ENCODE results near the gene ATP11B.

ATP11B gene

DNA sequence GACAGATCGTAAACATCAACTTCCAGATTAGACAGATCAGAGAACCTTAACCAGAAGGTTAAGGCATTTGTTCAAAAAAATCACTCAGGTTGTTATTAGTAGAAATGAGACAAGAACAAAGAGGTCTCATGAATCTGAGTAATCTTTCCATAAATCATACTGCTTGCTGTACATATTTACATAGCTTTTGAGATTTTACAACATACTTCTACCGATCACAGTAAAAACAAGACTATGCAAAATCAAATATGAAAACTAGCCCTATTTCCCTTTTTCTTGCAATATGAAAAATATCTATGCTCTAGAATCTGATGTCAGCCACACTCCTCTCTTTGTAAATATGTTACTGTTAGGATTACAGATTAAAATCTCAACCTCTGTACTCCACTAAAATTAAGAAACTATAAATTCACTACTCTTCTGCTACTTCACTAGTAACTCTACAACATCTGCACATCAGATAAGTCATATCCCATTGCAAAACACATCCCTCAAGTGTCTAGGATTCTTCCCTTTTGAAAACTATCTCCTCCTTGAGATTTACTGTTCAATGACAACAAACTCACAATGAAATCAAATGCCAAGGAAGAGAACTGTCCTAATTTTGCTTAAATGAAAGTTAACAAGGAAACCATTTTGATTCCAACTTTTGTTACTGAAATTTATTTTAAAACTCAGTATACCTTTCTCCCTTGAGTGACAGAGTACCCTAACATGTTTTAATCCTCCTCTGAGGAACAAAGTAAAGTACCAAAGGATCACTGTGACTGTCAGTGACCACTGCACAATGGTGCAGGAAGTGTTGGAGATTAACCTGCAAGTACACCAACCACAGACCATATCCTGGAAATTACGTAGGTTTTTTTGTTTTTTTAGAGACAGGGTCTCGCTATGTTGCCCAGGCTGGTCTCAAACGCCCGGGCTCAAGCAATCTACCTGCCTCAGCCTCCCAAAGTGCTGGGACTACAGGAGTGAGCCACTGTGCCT lies 174.2 kb downstream of the ATP11B start:
- no peak overlapping the region for H3K4me3 ChIP-seq (ENCODE audit: control insufficient read depth, low read depth, low read length)
- no peak for DNase-seq (ENCODE audit: low read depth)
- TF ChIP-seq, protein P1, sequence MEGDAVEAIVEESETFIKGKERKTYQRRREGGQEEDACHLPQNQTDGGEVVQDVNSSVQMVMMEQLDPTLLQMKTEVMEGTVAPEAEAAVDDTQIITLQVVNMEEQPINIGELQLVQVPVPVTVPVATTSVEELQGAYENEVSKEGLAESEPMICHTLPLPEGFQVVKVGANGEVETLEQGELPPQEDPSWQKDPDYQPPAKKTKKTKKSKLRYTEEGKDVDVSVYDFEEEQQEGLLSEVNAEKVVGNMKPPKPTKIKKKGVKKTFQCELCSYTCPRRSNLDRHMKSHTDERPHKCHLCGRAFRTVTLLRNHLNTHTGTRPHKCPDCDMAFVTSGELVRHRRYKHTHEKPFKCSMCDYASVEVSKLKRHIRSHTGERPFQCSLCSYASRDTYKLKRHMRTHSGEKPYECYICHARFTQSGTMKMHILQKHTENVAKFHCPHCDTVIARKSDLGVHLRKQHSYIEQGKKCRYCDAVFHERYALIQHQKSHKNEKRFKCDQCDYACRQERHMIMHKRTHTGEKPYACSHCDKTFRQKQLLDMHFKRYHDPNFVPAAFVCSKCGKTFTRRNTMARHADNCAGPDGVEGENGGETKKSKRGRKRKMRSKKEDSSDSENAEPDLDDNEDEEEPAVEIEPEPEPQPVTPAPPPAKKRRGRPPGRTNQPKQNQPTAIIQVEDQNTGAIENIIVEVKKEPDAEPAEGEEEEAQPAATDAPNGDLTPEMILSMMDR (IDR thresholded peaks at IDR 0.05; ENCODE audit: control insufficient read depth, insufficient read depth, low read depth, low read length, missing control alignments): no peak

DNA sequence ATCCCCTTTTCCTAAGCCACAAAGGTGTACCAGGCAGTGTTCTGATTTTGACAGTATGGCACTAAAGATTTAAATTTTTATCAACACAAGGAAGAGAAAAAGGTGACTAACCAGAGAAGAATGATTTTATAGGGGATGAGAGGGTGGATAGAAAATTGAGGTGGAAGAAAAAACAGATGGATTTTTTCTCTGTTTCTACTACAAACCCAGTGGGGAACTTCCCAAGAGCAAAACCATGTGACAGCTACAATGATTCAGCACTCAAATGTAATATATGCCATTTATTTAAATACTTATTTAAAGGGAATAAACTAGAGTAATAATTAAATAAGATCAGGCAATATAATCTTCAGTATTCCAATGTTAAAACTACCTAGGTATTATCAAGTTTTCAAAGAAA lies 176.0 kb downstream of the ATP11B start:
- no peak overlapping the region for H3K4me3 ChIP-seq (ENCODE audit: control insufficient read depth, low read depth, low read length)
- TF ChIP-seq, protein P1 (IDR thresholded peaks at IDR 0.05; ENCODE audit: control insufficient read depth, insufficient read depth, low read depth, low read length, missing control alignments): no peak
- DNase-seq (ENCODE audit: low read depth): peak; percentile 49

DNA sequence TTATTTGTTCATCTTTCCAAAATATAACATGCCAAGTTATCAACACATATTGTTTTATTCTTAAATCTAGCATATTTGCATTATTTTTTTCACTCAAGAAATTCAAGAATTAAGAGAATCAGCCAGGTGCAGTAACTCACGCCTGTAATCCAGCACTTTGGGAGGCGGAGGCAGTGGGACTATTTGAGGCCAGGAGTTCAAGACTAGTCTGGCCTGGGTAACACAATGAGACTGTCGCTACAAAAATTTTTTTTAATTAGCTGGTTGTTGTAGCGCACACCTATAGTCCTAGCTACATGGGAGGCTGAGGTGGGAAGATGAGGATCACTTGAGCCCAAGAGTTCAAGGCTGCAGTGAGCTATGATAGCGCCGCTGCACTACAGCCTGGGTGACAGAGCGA lies 176.5 kb downstream of the ATP11B start:
- no peak overlapping the region for H3K4me3 ChIP-seq (ENCODE audit: control insufficient read depth, low read depth, low read length)
- DNase-seq (ENCODE audit: low read depth): no peak
- TF ChIP-seq, protein P1 (IDR thresholded peaks at IDR 0.05; ENCODE audit: control insufficient read depth, insufficient read depth, low read depth, low read length, missing control alignments): no peak

DNA sequence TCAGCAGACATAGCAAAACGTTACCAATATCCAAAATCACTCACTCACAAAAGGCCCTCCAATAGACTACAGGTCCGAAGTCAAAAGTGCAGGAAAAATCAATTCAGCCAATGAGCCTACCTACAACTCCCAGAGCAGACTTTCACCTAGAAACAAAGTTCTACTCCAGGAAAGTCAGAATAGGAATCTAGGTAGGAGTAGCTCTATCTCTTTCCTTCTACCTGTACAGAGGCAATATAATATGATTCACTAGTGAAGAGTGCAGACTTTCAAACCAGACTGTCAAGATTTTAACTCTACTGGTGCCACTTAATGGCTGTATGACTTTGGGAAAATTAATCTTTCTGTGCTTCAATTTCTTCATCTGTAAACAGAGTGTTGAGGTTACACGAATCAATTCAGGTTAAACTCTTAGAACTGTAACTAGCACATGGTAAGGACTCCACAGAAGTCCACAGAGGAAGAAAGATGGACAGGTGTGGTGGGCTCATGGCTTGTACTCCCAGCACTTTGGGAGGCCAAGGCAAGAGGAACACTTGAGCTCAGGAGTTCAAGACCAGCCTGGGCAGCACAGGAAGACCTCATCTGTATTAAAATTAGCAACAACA lies 177.6 kb downstream of the ATP11B start:
- TF ChIP-seq, protein P1 (IDR thresholded peaks at IDR 0.05; ENCODE audit: control insufficient read depth, insufficient read depth, low read depth, low read length, missing control alignments): no peak
- H3K4me3 ChIP-seq (ENCODE audit: control insufficient read depth, low read depth, low read length): no peak overlapping the region
- no peak for DNase-seq (ENCODE audit: low read depth)

All from AG09309 (cell line).